OCI-LY1 (cell line): Measurements from ENCODE around the gene ARFGEF3.

Experiments used
- H2AFZ ChIP-seq: fragments of 200-600 bp; sonication (generic), shearing (Covaris generic); 2 replicates; pipeline ENCODE4 v1.6.0; 2014; ENCODE audit warnings: antibody characterized with exemption, mild to moderate bottlenecking, low read length
- H3F3A ChIP-seq: fragments of 200-600 bp; sonication (generic), shearing (Covaris generic); 2 replicates; pipeline ENCODE4 v1.6.0; 2014; ENCODE audit warnings: mild to moderate bottlenecking, antibody characterized with exemption, low read length, moderate library complexity; ENCODE audit not compliant: insufficient read depth
- H3K27ac ChIP-seq: fragments of 200-600 bp; sonication (generic); 2 replicates; pipeline ENCODE4 v1.5.1; 2014; ENCODE audit warnings: low read length, mixed run types, mild to moderate bottlenecking, low read depth; ENCODE audit not compliant: poor library complexity, severe bottlenecking
- H3K27me3 ChIP-seq: fragments of 200-600 bp; sonication (generic); 2 replicates; pipeline ENCODE4 v1.6.0; 2014; ENCODE audit warnings: antibody characterized with exemption, mild to moderate bottlenecking, low read length, moderate library complexity; ENCODE audit not compliant: insufficient read depth
- H3K36me3 ChIP-seq: fragments of 200-600 bp; sonication (generic); 2 replicates; pipeline ENCODE4 v1.6.1; 2014; ENCODE audit warnings: mild to moderate bottlenecking, antibody characterized with exemption, low read length, moderate library complexity, mixed read lengths; ENCODE audit not compliant: insufficient read depth
- H3K4me1 ChIP-seq: fragments of 200-600 bp; sonication (generic); 2 replicates; pipeline ENCODE4 v1.5.1; 2014; ENCODE audit warnings: mild to moderate bottlenecking, low read length, moderate library complexity; ENCODE audit not compliant: insufficient read depth, severe bottlenecking
- H3K4me2 ChIP-seq: fragments of 200-600 bp; sonication (generic), shearing (Covaris generic); 2 replicates; pipeline ENCODE4 v1.6.1; 2014; ENCODE audit warnings: low read length
- H3K4me3 ChIP-seq: fragments of 200-600 bp; sonication (generic); 2 replicates; pipeline ENCODE4 v1.5.1; 2014; ENCODE audit warnings: low read length, low read depth, mild to moderate bottlenecking, mixed read lengths; ENCODE audit not compliant: poor library complexity, severe bottlenecking
- H3K79me2 ChIP-seq: fragments of 200-600 bp; shearing (Covaris generic); 2 replicates; pipeline ENCODE4 v1.6.1; 2016; ENCODE audit warnings: mixed run types, low read length, mixed read lengths; ENCODE audit not compliant: insufficient read depth
- H3K9ac ChIP-seq: fragments of 200-600 bp; sonication (generic), shearing (Covaris generic); 2 replicates; pipeline ENCODE4 v1.6.1; 2014; ENCODE audit warnings: mild to moderate bottlenecking, low read length, mixed read lengths
- H3K9me2 ChIP-seq: fragments of 200-600 bp; sonication (generic), shearing (Covaris generic); 2 replicates; pipeline ENCODE4 v1.6.1; 2014; ENCODE audit warnings: low read depth, mild to moderate bottlenecking, low read length, mixed read lengths
- H3K9me3 ChIP-seq: fragments of 200-600 bp; shearing (Covaris generic); 2 replicates; pipeline ENCODE4 v1.6.1; 2014; ENCODE audit warnings: low read length, mixed read lengths
- H4K20me1 ChIP-seq: fragments of 200-600 bp; sonication (generic), shearing (Covaris generic); 2 replicates; pipeline ENCODE4 v1.6.0; 2016; ENCODE audit warnings: mild to moderate bottlenecking, low read length; ENCODE audit not compliant: insufficient read depth
- EZH2 ChIP-seq: fragments of 200-600 bp; sonication (generic), shearing (Covaris generic); IDR thresholded peaks from 2 replicates; pipeline ENCODE4 v1.8.0; 2017; ENCODE audit warnings: borderline replicate concordance, mixed run types, mild to moderate bottlenecking, antibody characterized with exemption, low read length, moderate library complexity, mixed read lengths
- TF ChIP-seq, protein P1 (sequence below): fragments of 200-600 bp; sonication (generic), shearing (Covaris generic); IDR thresholded peaks from 2 replicates; pipeline ENCODE4 v1.5.1; 2017; ENCODE audit warnings: mild to moderate bottlenecking, antibody characterized with exemption, low read length, moderate library complexity, mixed read lengths

The ARFGEF3 gene

DNA sequence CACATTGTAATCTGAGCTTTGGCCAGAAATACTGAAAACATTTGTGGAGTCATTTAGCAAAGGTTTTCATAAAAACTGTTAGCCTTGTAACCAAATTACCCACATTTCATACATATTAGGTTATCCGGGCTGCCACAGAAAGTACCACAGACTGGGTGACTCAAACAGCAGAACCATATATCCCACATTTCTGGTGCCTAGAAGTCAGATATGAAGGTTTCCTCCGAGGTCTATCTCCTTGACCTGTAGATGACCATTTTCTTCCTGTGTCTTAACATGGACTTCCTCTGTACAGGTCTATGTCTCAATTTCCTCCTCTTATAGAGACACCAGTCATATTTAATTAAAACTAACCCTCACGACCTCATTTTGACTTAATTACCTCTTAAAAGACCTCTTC lies 166.5 kb downstream of the ARFGEF3 start:
- Histone ChIP-seq H4K20me1 (no peaks in the 10 kb centered on the region), H3K27me3 (no peaks in the 10 kb centered on the region), H3K4me1 (no peaks in the 10 kb centered on the region), H3K27ac (no peak overlapping the region), H3K9me2 (no peaks in the 10 kb centered on the region), H3F3A (no peaks in the 10 kb centered on the region), H3K36me3 (no peaks in the 10 kb centered on the region), H3K79me2 (no peaks in the 10 kb centered on the region), H3K4me2 (no peak overlapping the region), H3K9me3 (no peaks in the 10 kb centered on the region), H3K4me3 (no peak overlapping the region), H3K9ac (no peak overlapping the region), H2AFZ (no peak overlapping the region)
- TF ChIP-seq, protein P1, sequence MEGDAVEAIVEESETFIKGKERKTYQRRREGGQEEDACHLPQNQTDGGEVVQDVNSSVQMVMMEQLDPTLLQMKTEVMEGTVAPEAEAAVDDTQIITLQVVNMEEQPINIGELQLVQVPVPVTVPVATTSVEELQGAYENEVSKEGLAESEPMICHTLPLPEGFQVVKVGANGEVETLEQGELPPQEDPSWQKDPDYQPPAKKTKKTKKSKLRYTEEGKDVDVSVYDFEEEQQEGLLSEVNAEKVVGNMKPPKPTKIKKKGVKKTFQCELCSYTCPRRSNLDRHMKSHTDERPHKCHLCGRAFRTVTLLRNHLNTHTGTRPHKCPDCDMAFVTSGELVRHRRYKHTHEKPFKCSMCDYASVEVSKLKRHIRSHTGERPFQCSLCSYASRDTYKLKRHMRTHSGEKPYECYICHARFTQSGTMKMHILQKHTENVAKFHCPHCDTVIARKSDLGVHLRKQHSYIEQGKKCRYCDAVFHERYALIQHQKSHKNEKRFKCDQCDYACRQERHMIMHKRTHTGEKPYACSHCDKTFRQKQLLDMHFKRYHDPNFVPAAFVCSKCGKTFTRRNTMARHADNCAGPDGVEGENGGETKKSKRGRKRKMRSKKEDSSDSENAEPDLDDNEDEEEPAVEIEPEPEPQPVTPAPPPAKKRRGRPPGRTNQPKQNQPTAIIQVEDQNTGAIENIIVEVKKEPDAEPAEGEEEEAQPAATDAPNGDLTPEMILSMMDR, result no peak
- no peak for TF ChIP-seq EZH2

DNA sequence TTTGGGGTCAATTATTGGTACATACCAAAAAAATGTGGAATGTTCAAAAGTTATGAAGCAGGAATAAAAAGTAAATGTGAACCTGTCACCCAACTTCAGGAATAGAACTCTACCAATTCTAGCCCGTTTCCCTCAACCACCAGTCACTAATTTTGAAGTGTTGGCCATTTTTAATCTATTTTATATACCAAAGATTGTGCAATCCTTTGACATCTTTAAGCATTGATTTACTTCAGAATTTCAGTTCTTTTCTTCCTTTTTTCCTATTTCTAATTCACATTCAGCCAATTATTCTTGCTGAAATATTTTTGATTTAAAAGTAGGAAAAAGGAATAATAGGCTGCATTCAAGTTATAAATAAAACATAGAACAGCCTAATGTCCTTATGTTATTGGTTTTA lies 169.0 kb downstream of the ARFGEF3 start:
- no peak overlapping the region for H3K9ac ChIP-seq

DNA sequence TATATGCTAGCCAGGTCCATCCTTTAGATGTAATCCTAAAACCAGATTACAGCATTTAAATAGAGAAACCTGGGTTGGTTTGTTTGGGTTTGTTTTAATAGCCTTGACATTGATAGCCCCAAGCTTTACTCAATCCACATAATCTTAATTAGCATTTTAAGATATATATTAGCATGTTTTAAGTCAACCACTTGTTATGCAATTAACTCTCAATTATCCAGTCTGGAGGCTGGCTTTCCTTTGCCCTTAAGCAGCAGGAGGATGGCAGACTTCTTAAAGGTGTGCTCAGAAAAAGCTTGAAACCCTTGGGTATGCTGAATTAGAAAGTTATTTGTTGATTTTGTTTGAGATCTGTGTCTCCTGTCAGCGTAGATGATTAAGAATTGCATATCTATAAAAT lies 169.7 kb downstream of the ARFGEF3 start:
- H4K20me1 ChIP-seq, result no peaks in the 10 kb centered on the region
- no peak overlapping the region for H3K27ac ChIP-seq
- H3F3A ChIP-seq, result no peaks in the 10 kb centered on the region
- H3K9me3 ChIP-seq, result no peaks in the 10 kb centered on the region
- H3K27me3 ChIP-seq, result no peaks in the 10 kb centered on the region
- no peak overlapping the region for H3K9ac ChIP-seq
- H3K4me3 ChIP-seq, result no peak overlapping the region
- H3K4me2 ChIP-seq, result no peak overlapping the region
- H3K79me2 ChIP-seq, result no peaks in the 10 kb centered on the region
- no peaks in the 10 kb centered on the region for H3K9me2 ChIP-seq
- no peak for TF ChIP-seq EZH2
- TF ChIP-seq, protein P1, result no peak
- H2AFZ ChIP-seq, result no peak overlapping the region
- H3K4me1 ChIP-seq, result no peaks in the 10 kb centered on the region
- H3K36me3 ChIP-seq, result no peaks in the 10 kb centered on the region

More for the DNA sequence above, 169.0 kb downstream of the ARFGEF3 start:
- H3K4me3 ChIP-seq, result no peak overlapping the region
- TF ChIP-seq, protein P1, result no peak
- TF ChIP-seq EZH2, result no peak
- no peak overlapping the region for H3K27ac ChIP-seq
- no peaks in the 10 kb centered on the region for H3F3A ChIP-seq
- no peaks in the 10 kb centered on the region for H3K36me3 ChIP-seq
- no peaks in the 10 kb centered on the region for H4K20me1 ChIP-seq
- no peak overlapping the region for H2AFZ ChIP-seq
- H3K9me3 ChIP-seq, result no peaks in the 10 kb centered on the region
- no peak overlapping the region for H3K4me2 ChIP-seq
- no peaks in the 10 kb centered on the region for H3K4me1 ChIP-seq
- no peaks in the 10 kb centered on the region for H3K79me2 ChIP-seq
- no peaks in the 10 kb centered on the region for H3K9me2 ChIP-seq
- no peaks in the 10 kb centered on the region for H3K27me3 ChIP-seq
